DOHH2 (cell line): ENCODE measurements around the gene GPHN.

Source experiments
- H3F3A ChIP-seq: fragments of 200-600 bp; sonication (generic), shearing (Covaris generic); 2 replicates; pipeline ENCODE4 v1.6.0; 2016; ENCODE audit warnings: antibody characterized with exemption, mild to moderate bottlenecking; ENCODE audit not compliant: control insufficient read depth, insufficient read depth
- H3K27ac ChIP-seq: fragments of 200-600 bp; sonication (generic); 2 replicates; pipeline ENCODE4 v1.5.1; 2014; ENCODE audit warnings: low read depth, mild to moderate bottlenecking, low read length, moderate library complexity
- H3K27me3 ChIP-seq: fragments of 200-600 bp; sonication (generic); 2 replicates; pipeline ENCODE4 v1.6.1; 2014; ENCODE audit warnings: mild to moderate bottlenecking, low read length, mixed read lengths; ENCODE audit not compliant: control insufficient read depth
- H3K36me3 ChIP-seq: fragments of 200-600 bp; sonication (generic); 2 replicates; pipeline ENCODE4 v1.6.1; 2014; ENCODE audit warnings: mild to moderate bottlenecking, low read length, moderate library complexity, mixed read lengths; ENCODE audit not compliant: control insufficient read depth
- H3K4me1 ChIP-seq: fragments of 200-600 bp; sonication (generic); 2 replicates; pipeline ENCODE4 v1.6.1; 2014; ENCODE audit warnings: mild to moderate bottlenecking, low read length, mixed read lengths; ENCODE audit not compliant: control insufficient read depth
- H3K4me2 ChIP-seq: fragments of 200-600 bp; sonication (generic); 2 replicates; pipeline ENCODE4 v1.6.0; 2014; ENCODE audit warnings: mild to moderate bottlenecking, low read length, moderate library complexity
- H3K4me3 ChIP-seq: fragments of 200-600 bp; sonication (generic); 2 replicates; pipeline ENCODE4 v1.5.1; 2014; ENCODE audit warnings: mild to moderate bottlenecking, low read length, mixed read lengths
- H3K79me2 ChIP-seq: fragments of 200-600 bp; sonication (generic); 2 replicates; pipeline ENCODE4 v1.6.1; 2014; ENCODE audit warnings: mild to moderate bottlenecking, low read length, mixed read lengths; ENCODE audit not compliant: control insufficient read depth
- H3K9me2 ChIP-seq: fragments of 200-600 bp; sonication (generic); replicated peaks from 2 replicates; pipeline ENCODE4 v1.6.1; 2014; ENCODE audit warnings: mild to moderate bottlenecking, low read length, mixed read lengths; ENCODE audit not compliant: control insufficient read depth
- H3K9me3 ChIP-seq: fragments of 200-600 bp; sonication (generic); 2 replicates; pipeline ENCODE4 v1.6.1; 2014; ENCODE audit warnings: antibody characterized with exemption, low read length, mixed read lengths; ENCODE audit not compliant: control insufficient read depth, insufficient read depth
- H4K20me1 ChIP-seq: fragments of 200-600 bp; sonication (generic); 2 replicates; pipeline ENCODE4 v1.6.0; 2014; ENCODE audit warnings: low read depth, mild to moderate bottlenecking, antibody characterized with exemption, low read length, moderate library complexity; ENCODE audit not compliant: control insufficient read depth, insufficient read depth
- CTCF ChIP-seq: fragments of 200-600 bp; sonication (generic); IDR thresholded peaks from one replicate; pipeline ENCODE4 v1.5.1; 2014; ENCODE audit warnings: antibody characterized with exemption, mild to moderate bottlenecking, low read depth, low read length; ENCODE audit not compliant: poor library complexity, severe bottlenecking
- EZH2phosphoT487 ChIP-seq: fragments of 200-600 bp; sonication (generic); IDR thresholded peaks from 2 replicates; pipeline ENCODE4 v1.6.1; 2017; ENCODE audit warnings: borderline replicate concordance, mild to moderate bottlenecking, antibody characterized with exemption, low read length, moderate library complexity, mixed read lengths

Gene GPHN

GRCh38 chr14:67045440-67045839 lies 537.5 kb downstream of the GPHN start:
- no peak overlapping the region for H3K4me2 ChIP-seq
- H3K27ac ChIP-seq: no peak overlapping the region
- H3K9me2 ChIP-seq: no peaks in the 10 kb centered on the region
- no peaks in the 10 kb centered on the region for H3K4me1 ChIP-seq
- no peak for TF ChIP-seq CTCF
- no peak for TF ChIP-seq EZH2phosphoT487
- no peaks in the 10 kb centered on the region for H3K27me3 ChIP-seq
- H3K79me2 ChIP-seq: no peaks in the 10 kb centered on the region
- H3F3A ChIP-seq: no peaks in the 10 kb centered on the region
- H4K20me1 ChIP-seq: no peaks in the 10 kb centered on the region
- H3K9me3 ChIP-seq: no peaks in the 10 kb centered on the region
- no peaks in the 10 kb centered on the region for H3K36me3 ChIP-seq
- H3K4me3 ChIP-seq: no peak overlapping the region

- no peaks in the 10 kb centered on the region for H3K9me3 ChIP-seq
- H3K4me2 ChIP-seq: no peak overlapping the region
- no peak overlapping the region for H3K27ac ChIP-seq
- no peak for TF ChIP-seq EZH2phosphoT487
- TF ChIP-seq CTCF: no peak
- no peaks in the 10 kb centered on the region for H3F3A ChIP-seq
- H3K36me3 ChIP-seq: no peaks in the 10 kb centered on the region; the same call in 1 of the 2 replicates
- no peaks in the 10 kb centered on the region for H3K9me2 ChIP-seq
- no peaks in the 10 kb centered on the region for H3K4me1 ChIP-seq
- no peaks in the 10 kb centered on the region for H4K20me1 ChIP-seq
- no peak overlapping the region for H3K4me3 ChIP-seq
- no peaks in the 10 kb centered on the region for H3K79me2 ChIP-seq
- no peaks in the 10 kb centered on the region for H3K27me3 ChIP-seq
Observed at GRCh38 chr14:67050896-67051295, 542.9 kb downstream of the GPHN start.

- H3K79me2 ChIP-seq: no peaks in the 10 kb centered on the region
Observed at GRCh38 chr14:67056684-67057083, 548.7 kb downstream of the GPHN start.

More at GRCh38 chr14:67056684-67057083, 548.7 kb downstream of the GPHN start:
- no peaks in the 10 kb centered on the region for H3K9me3 ChIP-seq
- H3K27ac ChIP-seq: no peak overlapping the region
- TF ChIP-seq EZH2phosphoT487 (no peak), CTCF (no peak)
- no peaks in the 10 kb centered on the region for H3K4me1 ChIP-seq
- H3K9me2 ChIP-seq: no peaks in the 10 kb centered on the region
- H3K36me3 ChIP-seq: no peaks in the 10 kb centered on the region
- H4K20me1 ChIP-seq: no peaks in the 10 kb centered on the region
- H3K4me3 ChIP-seq: no peak overlapping the region
- H3F3A ChIP-seq: no peaks in the 10 kb centered on the region
- H3K27me3 ChIP-seq: no peaks in the 10 kb centered on the region
- H3K4me2 ChIP-seq: no peak overlapping the region
